Measurements from ENCODE around the gene FFAR3.
"Not testable (repeated sequence)": the region's sequence is repeated elsewhere in the genome, so short reads cannot be mapped to it uniquely, and the experiment has no call there.

- not testable (repeated sequence) for TF ChIP-seq PAX5 (IDR thresholded peaks at IDR 0.05; ENCODE audit: insufficient read depth, low read length, severe bottlenecking); POLR2A (IDR thresholded peaks at IDR 0.05; ENCODE audit: low read depth, low read length)
These were observed 43.2 kb downstream of the FFAR3 start for GRCh38 chr19:35401416-35401815.
